GM10248 (cell line): ENCODE results near the gene SRMS.
A peak's percentile ranks its signal among the peaks of the same experiment; 100 is the strongest.

Experiments
- CTCF ChIA-PET: fragments of 300-600 bp; sonication (Branson Sonifier 250); formaldehyde crosslinking; extraction: SDS; loops from one replicate; lab custom pipeline; 2021; ENCODE audit warnings: antibody characterized with exemption; lab: Yijun Ruan, JAX
- POLR2A ChIA-PET: fragments of 350-650 bp; sonication (Branson Sonifier 250); formaldehyde crosslinking; extraction: SDS; loops from one replicate; lab custom pipeline; 2020; ENCODE audit warnings: antibody characterized with exemption; lab: Yijun Ruan, JAX
- DNase-seq: peaks from one replicate; pipeline ENCODE4 v3.0.0; 2012; ENCODE audit errors: extremely low spot score
- CTCF ChIP-seq: IDR thresholded peaks from 2 replicates; pipeline ENCODE4 v1.5.1; 2012; ENCODE audit warnings: mild to moderate bottlenecking, low read depth; ENCODE audit errors: extremely low read depth, missing control alignments, control extremely low read depth

Gene SRMS

DNA sequence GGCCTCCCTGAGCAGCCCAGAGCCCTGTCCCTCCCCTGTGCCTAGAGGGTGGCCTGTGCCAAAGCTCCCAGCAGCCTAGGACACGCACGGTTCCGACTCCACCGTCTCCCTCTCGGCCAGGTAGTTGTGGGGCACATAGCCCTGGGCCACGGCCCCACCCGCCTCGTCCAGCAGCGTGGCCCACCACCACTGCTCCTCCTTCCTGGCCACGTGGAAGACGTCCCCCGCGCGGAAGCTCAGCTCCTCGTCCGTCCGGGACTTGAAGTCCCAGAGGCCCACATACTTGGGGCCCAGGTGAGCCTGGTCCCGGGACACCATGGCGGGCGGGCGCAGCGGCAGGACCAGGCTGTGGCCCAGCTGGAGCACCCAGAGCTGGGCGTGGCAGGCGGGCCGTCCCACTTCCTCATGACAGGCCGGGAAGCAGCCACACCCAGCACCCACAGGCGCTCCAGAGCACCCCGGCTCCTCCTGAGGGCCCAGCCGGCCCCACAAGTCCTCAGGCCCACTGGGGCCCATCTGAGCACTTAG lies 10.5 kb downstream of the SRMS start, which contains the start of gene PTK6:
Gene PTK6, minus strand, starts transcription at position 380 of the 528 bp plus-strand sequence. Its CDS starts 62 bp downstream, at position 318.
- TF ChIP-seq CTCF: no peak
- peak; percentile 71 for DNase-seq
- ChIA-PET CTCF (interaction anchor here (0.6 to 4.2 kb wide), 59 partner anchors 9 to 583 kb away, joined by 3 to 35 read pairs (median 4); partner anchors contain the start of genes ABHD16B, ARFRP1, FNDC11 and HELZ2), POLR2A (interaction anchor here (1.4 kb wide), 2 partner anchors 16 to 105 kb away, joined by 3 to 4 read pairs; no protein-coding TSS in a partner anchor)

DNA sequence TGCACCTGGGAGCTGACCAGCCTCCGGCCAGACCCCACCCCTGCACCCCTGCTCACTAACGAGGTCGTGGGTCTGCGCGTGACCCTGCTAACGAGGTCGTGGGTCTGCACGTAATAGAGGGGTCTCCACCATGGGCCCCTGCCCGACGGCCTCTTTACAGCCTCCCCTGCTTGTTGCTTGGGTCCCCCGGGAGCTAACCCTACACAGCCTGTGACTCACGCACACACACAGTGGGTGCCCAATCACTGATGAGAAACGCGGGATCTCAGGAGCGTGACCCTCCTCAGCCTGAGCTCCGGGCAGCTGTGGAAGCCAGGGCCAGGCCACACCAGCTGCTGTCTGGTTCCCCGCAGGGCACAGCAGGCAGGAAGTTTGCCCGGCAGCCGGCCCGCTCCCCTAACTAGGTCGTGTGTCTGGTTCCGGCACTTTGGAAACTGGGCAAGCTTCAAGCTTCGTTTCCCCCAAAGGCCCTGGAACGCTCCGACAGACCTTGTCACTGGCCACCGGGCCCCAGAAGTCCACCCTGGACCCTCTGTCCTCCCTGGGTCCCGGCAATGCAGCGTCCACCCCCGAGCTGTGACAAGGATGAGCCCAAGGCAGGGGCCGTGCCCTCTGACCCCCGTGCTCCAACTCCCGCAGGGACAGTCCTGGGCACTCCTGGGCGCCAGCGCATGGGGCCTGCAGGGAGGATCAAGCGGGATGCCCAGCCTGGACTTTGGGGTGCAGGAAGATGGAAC lies 11.1 kb downstream of the SRMS start:
- POLR2A ChIA-PET: interaction anchor here (1.4 kb wide), 1 partner anchor 15 kb away, joined by 3 read pairs; no protein-coding TSS in a partner anchor
- no peak for TF ChIP-seq CTCF
- CTCF ChIA-PET: interaction anchor here (1.0 to 4.2 kb wide), 20 partner anchors 8 to 521 kb away, joined by 3 to 35 read pairs (median 6); partner anchors contain the start of genes ARFRP1, FNDC11, PPDPF and PRPF6
- DNase-seq: no peak

DNA sequence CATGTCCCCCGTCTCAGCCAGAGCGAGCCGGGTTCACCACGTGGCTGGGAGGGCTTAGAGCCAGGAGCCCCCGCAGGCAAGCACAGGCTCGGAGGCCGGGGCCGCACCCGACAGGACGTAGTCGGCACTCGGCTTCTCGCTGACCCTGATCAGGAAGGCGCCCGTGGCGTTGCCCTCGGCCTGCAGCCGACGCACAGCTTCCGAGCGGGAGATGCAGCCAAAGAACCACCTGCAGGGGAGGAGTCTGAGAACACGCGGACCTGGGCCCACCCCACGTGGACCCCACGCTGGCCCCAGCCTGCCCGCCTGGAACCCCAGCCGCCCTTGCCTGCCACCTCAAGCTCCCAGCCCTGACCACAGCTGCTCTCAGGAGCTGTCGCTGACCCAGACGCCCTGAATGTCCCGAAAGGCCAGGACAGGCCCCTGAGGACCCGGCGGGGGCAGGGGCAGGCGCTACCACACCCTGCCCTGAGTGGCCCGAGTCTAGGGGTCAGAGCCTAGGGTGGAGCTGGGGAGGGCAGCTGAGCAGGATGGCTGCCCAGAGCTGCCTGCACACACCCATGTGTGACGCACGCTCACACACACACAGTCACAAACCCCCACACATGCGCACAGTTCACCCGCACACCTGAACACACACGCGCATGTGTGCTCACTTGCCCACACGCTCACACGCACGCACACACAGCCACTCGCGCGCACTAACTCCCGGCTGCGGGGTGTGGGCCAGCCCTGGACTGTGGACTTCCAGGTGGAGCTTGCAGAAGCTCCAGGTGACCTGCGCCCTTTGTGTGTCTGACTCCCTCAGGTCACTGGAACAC lies 12.5 kb downstream of the SRMS start:
- POLR2A ChIA-PET: no interaction called here
- CTCF ChIA-PET: interaction anchor here (1.5 to 1.6 kb wide), 2 partner anchors 107 to 439 kb away, joined by 3 to 5 read pairs; no protein-coding TSS in a partner anchor
- DNase-seq: no peak
- no peak for TF ChIP-seq CTCF

GRCh38 chr20:63534427-63534830 lies 13.1 kb downstream of the SRMS start:
- POLR2A ChIA-PET: no interaction called here
- no peak for DNase-seq
- TF ChIP-seq CTCF: no peak
- CTCF ChIA-PET: interaction anchor here (1.6 kb wide), 1 partner anchor 108 kb away, joined by 5 read pairs; no protein-coding TSS in a partner anchor

DNA sequence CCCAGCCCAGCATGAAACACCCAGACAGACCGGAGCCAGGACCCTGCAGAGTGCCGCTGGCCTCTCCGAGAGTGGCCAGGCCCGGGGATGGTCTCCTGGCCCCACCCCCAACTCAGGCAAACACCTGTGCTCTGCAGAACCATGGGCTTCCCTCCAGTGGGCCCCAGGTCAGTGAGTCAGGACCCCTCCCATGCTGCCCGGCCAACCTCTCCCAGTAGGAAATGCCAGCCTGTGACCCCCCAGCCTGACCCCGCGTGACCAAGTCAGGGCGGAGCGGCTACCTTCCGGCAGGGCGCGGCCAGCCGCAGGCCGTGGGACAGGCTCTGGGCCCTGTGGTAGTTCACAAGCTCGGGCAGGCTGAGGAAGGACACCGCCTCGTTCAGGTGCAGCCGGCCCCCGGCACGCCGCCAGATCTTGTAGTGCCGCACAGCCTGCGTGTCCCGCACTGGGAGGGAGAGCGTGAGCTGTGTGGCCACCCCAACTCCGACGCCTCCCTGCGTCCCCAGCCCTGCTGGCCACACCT lies 13.6 kb downstream of the SRMS start:
- ChIA-PET CTCF (no interaction called here), POLR2A (no interaction called here)
- DNase-seq: no peak
- no peak for TF ChIP-seq CTCF

- TF ChIP-seq CTCF: no peak
- ChIA-PET POLR2A (no interaction called here), CTCF (no interaction called here)
- DNase-seq: no peak
Observed at GRCh38 chr20:63533388-63533787, 14.2 kb downstream of the SRMS start.
